Colon (tissue), 2 donors: ENCODE data around the gene SMTNL1.

Experiments used
- FAIRE-seq: peaks from 2 replicates; lab custom pipeline; 2012; peaks lifted over from hg19 to GRCh38; lab: Jason Lieb, UNC
- donor health status: control.
- donor health status: control.

SMTNL1 gene

GRCh38 chr11:57544566-57544965 is 7.2 kb downstream of the SMTNL1 start:
- no peak for FAIRE-seq

GRCh38 chr11:57545883-57546282 is 8.5 kb downstream of the SMTNL1 start:
- no peak for FAIRE-seq

- no peak for FAIRE-seq
Observed at GRCh38 chr11:57546451-57546850, 9.1 kb downstream of the SMTNL1 start.

- no peak for FAIRE-seq
Observed at GRCh38 chr11:57546869-57547475, 9.6 kb downstream of the SMTNL1 start.

GRCh38 chr11:57547854-57548377 is 10.5 kb downstream of the SMTNL1 start:
- no peak for FAIRE-seq

GRCh38 chr11:57549983-57550382 is 12.6 kb downstream of the SMTNL1 start:
- FAIRE-seq: no peak

- FAIRE-seq: no peak
Observed at GRCh38 chr11:57551941-57552340, 14.5 kb downstream of the SMTNL1 start.

- no peak for FAIRE-seq
Observed at GRCh38 chr11:57552479-57552878, 15.1 kb downstream of the SMTNL1 start.

- no peak for FAIRE-seq
Observed at GRCh38 chr11:57555393-57555792, 18.0 kb downstream of the SMTNL1 start.

GRCh38 chr11:57556041-57556440 is 18.6 kb downstream of the SMTNL1 start:
- FAIRE-seq: no peak

- FAIRE-seq: no peak
Observed at GRCh38 chr11:57560146-57560545, 22.8 kb downstream of the SMTNL1 start.

GRCh38 chr11:57562596-57562995 is 25.2 kb downstream of the SMTNL1 start:
- FAIRE-seq: no peak

GRCh38 chr11:57566005-57566904 is 28.9 kb downstream of the SMTNL1 start:
- FAIRE-seq: no peak

GRCh38 chr11:57566905-57567514 is 29.6 kb downstream of the SMTNL1 start:
- FAIRE-seq: no peak

GRCh38 chr11:57567515-57568329 is 30.3 kb downstream of the SMTNL1 start, which contains the start of gene UBE2L6:
Gene UBE2L6 (minus strand): TSS chr11:57567672. CDS start chr11:57567611, 61 bp downstream.
- FAIRE-seq: no peak

- no peak for FAIRE-seq
Observed at GRCh38 chr11:57568330-57568766, 31.0 kb downstream of the SMTNL1 start.

GRCh38 chr11:57571606-57572005 is 34.2 kb downstream of the SMTNL1 start:
- no peak for FAIRE-seq

GRCh38 chr11:57574061-57574460 is 36.7 kb downstream of the SMTNL1 start:
- FAIRE-seq: no peak

- FAIRE-seq: no peak
Observed at GRCh38 chr11:57584341-57584740, 46.9 kb downstream of the SMTNL1 start.

- no peak for FAIRE-seq
Observed at GRCh38 chr11:57585301-57585700, 47.9 kb downstream of the SMTNL1 start.

GRCh38 chr11:57586711-57587245 is 49.4 kb downstream of the SMTNL1 start:
- FAIRE-seq: no peak
